ENCODE results near the gene INPPL1. TPM values are rescaled to one million over a fixed set of nuclear protein-coding genes. Genes with fewer than 3 reads are reported as not detected.

The INPPL1 gene
- total and polyA plus RNA-seq, 10 of the 15 experiments (the other 5 are each of a cell fraction or from before 2014, with no cell fraction given) = 0.47 to 116 (median 43.4) TPM

DNA sequence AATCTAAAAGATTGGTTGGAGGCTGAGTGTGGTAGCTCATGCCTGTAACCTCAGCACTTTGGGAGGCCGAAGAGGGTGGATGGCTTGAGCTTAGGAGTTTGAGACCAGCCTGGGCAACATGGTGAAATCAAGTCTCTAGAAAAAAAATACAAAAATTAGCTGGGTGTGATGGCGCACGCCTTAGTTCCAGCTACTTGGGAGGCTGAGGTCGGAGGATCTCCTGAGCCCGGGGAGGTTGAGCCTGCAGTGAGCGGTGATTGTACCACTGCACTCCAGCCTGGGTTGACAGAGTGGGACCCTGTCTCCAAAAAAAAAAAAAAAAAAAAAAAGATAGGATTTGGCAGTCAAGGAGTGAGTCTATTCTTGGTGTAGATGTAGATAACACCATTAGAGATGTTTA lies 22.0 kb upstream of the INPPL1 start (continued):
- TF ChIP-seq, protein P1, sequence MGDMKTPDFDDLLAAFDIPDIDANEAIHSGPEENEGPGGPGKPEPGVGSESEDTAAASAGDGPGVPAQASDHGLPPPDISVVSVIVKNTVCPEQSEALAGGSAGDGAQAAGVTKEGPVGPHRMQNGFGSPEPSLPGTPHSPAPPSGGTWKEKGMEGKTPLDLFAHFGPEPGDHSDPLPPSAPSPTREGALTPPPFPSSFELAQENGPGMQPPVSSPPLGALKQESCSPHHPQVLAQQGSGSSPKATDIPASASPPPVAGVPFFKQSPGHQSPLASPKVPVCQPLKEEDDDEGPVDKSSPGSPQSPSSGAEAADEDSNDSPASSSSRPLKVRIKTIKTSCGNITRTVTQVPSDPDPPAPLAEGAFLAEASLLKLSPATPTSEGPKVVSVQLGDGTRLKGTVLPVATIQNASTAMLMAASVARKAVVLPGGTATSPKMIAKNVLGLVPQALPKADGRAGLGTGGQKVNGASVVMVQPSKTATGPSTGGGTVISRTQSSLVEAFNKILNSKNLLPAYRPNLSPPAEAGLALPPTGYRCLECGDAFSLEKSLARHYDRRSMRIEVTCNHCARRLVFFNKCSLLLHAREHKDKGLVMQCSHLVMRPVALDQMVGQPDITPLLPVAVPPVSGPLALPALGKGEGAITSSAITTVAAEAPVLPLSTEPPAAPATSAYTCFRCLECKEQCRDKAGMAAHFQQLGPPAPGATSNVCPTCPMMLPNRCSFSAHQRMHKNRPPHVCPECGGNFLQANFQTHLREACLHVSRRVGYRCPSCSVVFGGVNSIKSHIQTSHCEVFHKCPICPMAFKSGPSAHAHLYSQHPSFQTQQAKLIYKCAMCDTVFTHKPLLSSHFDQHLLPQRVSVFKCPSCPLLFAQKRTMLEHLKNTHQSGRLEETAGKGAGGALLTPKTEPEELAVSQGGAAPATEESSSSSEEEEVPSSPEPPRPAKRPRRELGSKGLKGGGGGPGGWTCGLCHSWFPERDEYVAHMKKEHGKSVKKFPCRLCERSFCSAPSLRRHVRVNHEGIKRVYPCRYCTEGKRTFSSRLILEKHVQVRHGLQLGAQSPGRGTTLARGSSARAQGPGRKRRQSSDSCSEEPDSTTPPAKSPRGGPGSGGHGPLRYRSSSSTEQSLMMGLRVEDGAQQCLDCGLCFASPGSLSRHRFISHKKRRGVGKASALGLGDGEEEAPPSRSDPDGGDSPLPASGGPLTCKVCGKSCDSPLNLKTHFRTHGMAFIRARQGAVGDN (IDR thresholded peaks at IDR 0.05) = no peak

DNA sequence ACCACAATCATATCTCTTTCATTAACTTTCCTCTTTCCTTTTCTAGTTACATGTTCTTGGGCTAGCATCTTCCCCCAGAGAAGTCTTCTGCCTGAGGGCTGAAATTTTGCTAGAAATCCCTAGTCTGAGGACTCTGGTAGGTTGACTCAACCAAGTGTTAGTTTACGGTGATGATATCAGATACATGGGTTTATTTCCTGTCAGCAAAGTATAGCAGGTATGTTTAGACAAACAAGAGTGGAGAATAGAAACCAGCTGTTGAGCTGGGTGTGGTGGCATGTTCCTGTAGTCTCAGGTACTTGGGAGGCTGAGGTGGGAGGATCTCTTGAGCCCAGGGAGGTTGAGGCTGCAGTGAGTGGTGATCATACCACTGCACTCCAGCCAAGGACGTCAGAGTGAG lies 21.4 kb upstream of the INPPL1 start:
- Histone ChIP-seq H2AFZ (ENCODE audit: control insufficient read depth, low read depth, low read length) (no peak overlapping the region), H3K36me3 (ENCODE audit: control insufficient read depth in 2 of 2, insufficient read depth in 2 of 2, low read length in 1 of 2) (no peaks in the 10 kb centered on the region), H3K9ac (ENCODE audit: control insufficient read depth, insufficient read depth, low read length) (no peak overlapping the region), H3K4me3 (no peak overlapping the region), H3K27me3 (replicated peaks in 1 of 2; ENCODE audit: control insufficient read depth in 2 of 2, insufficient read depth in 2 of 2, low read length in 1 of 2) (no peaks in the 10 kb centered on the region), H3K27ac (ENCODE audit: control insufficient read depth, insufficient read depth) (no peak overlapping the region), H3K9me3 (replicated peaks; ENCODE audit: control insufficient read depth, insufficient read depth, low read length) (no peaks in the 10 kb centered on the region), H3K79me2 (ENCODE audit: control insufficient read depth, insufficient read depth, low read length) (no peaks in the 10 kb centered on the region), H4K20me1 (ENCODE audit: control insufficient read depth, insufficient read depth) (no peaks in the 10 kb centered on the region), H3K4me2 (ENCODE audit: control insufficient read depth, insufficient read depth) (no peak overlapping the region), H3K4me1 (ENCODE audit: control insufficient read depth, insufficient read depth, low read length) (peaks cover 2% of the 10 kb centered on the region; the same call in 1 of the 2 replicates)
- intact Hi-C loops (cut with micrococcal nuclease; ENCODE audit: unreplicated experiment) (no loop called here), in situ Hi-C loops (cut with MboI) (no loop called here)
- FAIRE-seq (no peak), ATAC-seq (no peak), DNase-seq (ENCODE audit: low read depth, low spot score) (no peak)
- ChIA-PET POLR2A (no interaction called here), CTCF (no interaction called here), SMC1A (ENCODE audit: uncharacterized antibody, unreplicated experiment) (no interaction called here), RAD21 (ENCODE audit: unreplicated experiment) (interaction anchor here (0.7 kb wide), 1 partner anchor 226 kb away, joined by 3 read pairs; no protein-coding TSS in a partner anchor)
- 8% methylated on average over 1 of the region's 2 CpGs for WGBS (ENCODE audit: insufficient coverage, insufficient replicate concordance, low lambda C conversion rate, missing lambda C conversion rate)
- no TSS peak for BruUV-seq (replicated peaks)
- TF ChIP-seq NRF1 (conservative IDR thresholded peaks at IDR 0.05; ENCODE audit: low read depth, low read length) = no peak
- no peak for TF ChIP-seq ZNF622 (IDR thresholded peaks at IDR 0.05)
- TF ChIP-seq RAD21 (IDR thresholded peaks at IDR 0.05; ENCODE audit: insufficient read depth, low read depth, low read length) = no peak
- no peak for TF ChIP-seq RELA (IDR thresholded peaks at IDR 0.05; ENCODE audit: borderline replicate concordance, partially characterized antibody)
- TF ChIP-seq NFIC (IDR thresholded peaks at IDR 0.05; ENCODE audit: low read depth, low read length) = no peak
- no peak for TF ChIP-seq ETV6 (conservative IDR thresholded peaks at IDR 0.05 in 1 of 2, IDR thresholded peaks at IDR 0.05 in 1 of 2; ENCODE audit: borderline replicate concordance in 1 of 2, low read depth in 1 of 2)
- no peak for TF ChIP-seq POU2F2 (IDR thresholded peaks at IDR 0.05; ENCODE audit: borderline replicate concordance, low read depth, low read length)
- TF ChIP-seq TCF3 (IDR thresholded peaks at IDR 0.05; ENCODE audit: borderline replicate concordance, insufficient read depth, low read depth, low read length) = no peak
- TF ChIP-seq BHLHE40 (IDR thresholded peaks at IDR 0.05; ENCODE audit: borderline replicate concordance in 1 of 2, low read depth in 2 of 2, low read length in 1 of 2) = no peak
- no peak for TF ChIP-seq SMC3 (IDR thresholded peaks at IDR 0.05; ENCODE audit: borderline replicate concordance, low read length)
- TF ChIP-seq, protein P2, sequence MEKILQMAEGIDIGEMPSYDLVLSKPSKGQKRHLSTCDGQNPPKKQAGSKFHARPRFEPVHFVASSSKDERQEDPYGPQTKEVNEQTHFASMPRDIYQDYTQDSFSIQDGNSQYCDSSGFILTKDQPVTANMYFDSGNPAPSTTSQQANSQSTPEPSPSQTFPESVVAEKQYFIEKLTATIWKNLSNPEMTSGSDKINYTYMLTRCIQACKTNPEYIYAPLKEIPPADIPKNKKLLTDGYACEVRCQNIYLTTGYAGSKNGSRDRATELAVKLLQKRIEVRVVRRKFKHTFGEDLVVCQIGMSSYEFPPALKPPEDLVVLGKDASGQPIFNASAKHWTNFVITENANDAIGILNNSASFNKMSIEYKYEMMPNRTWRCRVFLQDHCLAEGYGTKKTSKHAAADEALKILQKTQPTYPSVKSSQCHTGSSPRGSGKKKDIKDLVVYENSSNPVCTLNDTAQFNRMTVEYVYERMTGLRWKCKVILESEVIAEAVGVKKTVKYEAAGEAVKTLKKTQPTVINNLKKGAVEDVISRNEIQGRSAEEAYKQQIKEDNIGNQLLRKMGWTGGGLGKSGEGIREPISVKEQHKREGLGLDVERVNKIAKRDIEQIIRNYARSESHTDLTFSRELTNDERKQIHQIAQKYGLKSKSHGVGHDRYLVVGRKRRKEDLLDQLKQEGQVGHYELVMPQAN (conservative IDR thresholded peaks at IDR 0.05) = no peak
- no peak for TF ChIP-seq ZNF217 (IDR thresholded peaks at IDR 0.05)
